Omental fat pad (tissue), 4 donors: ENCODE data around the gene GRIP2. TPM values are rescaled to one million over a fixed set of nuclear protein-coding genes. Genes with fewer than 3 reads are reported as not detected.

Experiments
- ATAC-seq: fragments of 150-250 bp; one replicate; pipeline ENCODE4 v1.9.1; 2016; ENCODE audit warnings: mild to moderate bottlenecking, moderate library complexity; ENCODE audit not compliant: low FRiP score
- DNase-seq: peaks from one replicate; pipeline ENCODE4 v3.0.0-alpha.2; 2019; ENCODE audit warnings: low spot score
- total RNA-seq, 4 donors: library from RNA; depleted of rRNA; stranded (reverse); fragments of >200 nt; gene quantifications; one replicate each; pipeline ENCODE4 v1.1.0, GENCODE V29; 2016
- TF ChIP-seq, protein P1 (sequence below), 3 donors: fragments of 450-650 bp; IDR thresholded peaks; one replicate each; pipeline ENCODE4 v1.5.1; 2016 to 2017; ENCODE audit warnings: antibody characterized with exemption in 3 of 3, mild to moderate bottlenecking in 3 of 3, moderate library complexity in 2 of 3

Gene GRIP2
- total RNA-seq, 4 donors from 2014 or later: 0.69 to 2.6 (median 1.2) TPM

DNA sequence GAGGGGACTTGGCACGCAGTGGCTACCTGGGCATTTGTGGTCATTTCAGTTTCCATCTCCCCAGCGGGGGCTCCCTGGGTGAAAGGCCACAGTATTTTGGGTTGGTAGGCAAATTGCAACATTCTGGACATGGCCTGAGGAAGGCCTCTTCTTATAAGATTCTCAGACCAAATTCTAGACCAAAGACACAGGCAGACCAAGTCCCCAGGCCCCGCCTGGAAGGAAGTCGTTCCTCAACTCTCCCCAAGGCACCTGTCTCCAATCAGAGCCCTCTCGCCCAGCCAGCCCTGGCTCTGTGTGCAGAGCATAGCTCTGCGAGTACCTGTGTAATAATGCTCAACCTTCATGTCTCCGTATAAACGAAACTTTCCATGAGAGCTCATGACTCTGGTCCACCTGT is 53.1 kb downstream of the GRIP2 start:
- TF ChIP-seq, protein P1, sequence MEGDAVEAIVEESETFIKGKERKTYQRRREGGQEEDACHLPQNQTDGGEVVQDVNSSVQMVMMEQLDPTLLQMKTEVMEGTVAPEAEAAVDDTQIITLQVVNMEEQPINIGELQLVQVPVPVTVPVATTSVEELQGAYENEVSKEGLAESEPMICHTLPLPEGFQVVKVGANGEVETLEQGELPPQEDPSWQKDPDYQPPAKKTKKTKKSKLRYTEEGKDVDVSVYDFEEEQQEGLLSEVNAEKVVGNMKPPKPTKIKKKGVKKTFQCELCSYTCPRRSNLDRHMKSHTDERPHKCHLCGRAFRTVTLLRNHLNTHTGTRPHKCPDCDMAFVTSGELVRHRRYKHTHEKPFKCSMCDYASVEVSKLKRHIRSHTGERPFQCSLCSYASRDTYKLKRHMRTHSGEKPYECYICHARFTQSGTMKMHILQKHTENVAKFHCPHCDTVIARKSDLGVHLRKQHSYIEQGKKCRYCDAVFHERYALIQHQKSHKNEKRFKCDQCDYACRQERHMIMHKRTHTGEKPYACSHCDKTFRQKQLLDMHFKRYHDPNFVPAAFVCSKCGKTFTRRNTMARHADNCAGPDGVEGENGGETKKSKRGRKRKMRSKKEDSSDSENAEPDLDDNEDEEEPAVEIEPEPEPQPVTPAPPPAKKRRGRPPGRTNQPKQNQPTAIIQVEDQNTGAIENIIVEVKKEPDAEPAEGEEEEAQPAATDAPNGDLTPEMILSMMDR (IDR thresholded peaks at IDR 0.05): no peak
- DNase-seq (no peak), ATAC-seq (no peak)

DNA sequence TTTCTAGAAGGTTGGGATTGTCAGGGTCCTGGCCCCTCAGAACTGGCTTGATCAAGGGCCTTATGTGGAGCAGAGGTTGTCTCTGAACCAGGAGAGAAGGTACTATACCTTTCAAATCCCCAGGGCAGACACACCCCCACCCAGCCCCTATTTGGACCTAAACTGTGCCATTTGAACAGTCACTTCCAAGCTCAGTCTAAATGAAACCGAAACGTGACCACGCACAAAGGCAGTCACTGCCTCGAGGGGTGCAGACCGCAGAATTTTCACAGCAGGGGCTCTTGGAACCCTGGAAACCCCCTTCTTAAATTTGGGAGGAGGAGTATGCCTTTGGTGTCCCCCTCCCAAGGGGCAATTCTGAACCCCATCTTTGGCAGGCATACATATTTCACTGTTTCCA is 53.7 kb downstream of the GRIP2 start:
- DNase-seq: no peak

DNA sequence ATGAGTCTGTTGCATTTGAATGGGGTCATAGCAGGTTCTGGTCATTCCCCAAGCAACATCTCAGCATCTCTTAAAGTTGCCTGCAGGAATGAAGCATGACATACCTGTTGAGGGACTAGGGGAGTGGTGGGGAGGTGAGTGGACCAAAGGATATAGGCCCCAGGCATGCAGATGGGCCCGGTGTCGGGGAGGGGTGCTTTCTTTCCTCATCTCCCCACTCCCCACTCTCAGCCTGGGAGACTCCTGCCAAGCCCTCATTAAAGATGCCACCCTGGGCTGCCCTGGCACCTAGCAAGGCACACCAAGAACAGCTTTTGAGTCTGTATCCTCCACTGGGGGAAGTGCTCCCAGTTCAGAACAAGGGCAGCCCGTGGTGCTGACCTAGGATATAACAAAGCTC is 54.2 kb downstream of the GRIP2 start:
- ATAC-seq (no peak), DNase-seq (no peak)
- TF ChIP-seq, protein P1 (IDR thresholded peaks at IDR 0.05): no peak

More for the DNA sequence above, 53.7 kb downstream of the GRIP2 start:
- TF ChIP-seq, protein P1 (IDR thresholded peaks at IDR 0.05): no peak
- ATAC-seq: no peak

DNA sequence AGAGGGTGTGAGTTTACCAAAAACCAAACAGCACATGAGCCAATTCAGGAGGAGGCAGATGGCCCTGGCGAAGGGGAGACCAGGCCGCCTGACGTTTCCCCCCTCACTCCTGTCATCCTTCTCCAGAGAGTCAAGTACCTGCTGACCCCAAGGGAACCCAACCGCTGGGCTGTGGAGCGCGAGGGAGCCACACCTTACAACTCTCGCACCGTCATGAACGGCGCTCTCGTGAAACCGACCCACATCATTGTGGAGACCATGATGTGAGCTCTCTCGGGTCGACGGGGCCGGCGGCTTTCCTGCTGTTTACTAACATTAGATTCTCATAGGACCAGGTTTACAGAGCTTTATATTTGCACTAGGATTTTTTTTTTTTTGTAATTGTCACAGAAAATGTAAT is 55.4 kb downstream of the GRIP2 start:
- no peak for DNase-seq
- TF ChIP-seq, protein P1 (IDR thresholded peaks at IDR 0.05): no peak
- no peak for ATAC-seq

DNA sequence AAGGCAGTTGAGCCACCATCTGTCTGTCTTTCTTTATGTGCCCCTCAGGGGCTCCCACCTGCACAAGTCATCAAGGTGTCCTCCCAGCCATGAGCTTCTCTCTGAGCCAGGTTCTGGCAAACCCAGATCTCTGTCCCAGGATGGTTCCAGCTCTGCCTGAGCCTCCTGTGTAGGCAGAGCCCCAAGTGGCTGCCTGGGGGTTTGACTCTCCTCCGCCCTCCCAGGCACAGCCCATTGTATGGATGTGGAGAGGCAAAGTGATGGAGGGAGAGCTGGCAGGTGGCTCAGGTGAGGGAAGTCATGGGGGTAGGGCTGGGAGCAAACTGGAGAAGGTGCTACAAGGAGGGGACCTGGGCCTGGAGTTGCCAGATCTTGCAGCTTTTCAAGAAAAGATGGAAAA is 56.9 kb downstream of the GRIP2 start:
- no peak for DNase-seq
- TF ChIP-seq, protein P1 (IDR thresholded peaks at IDR 0.05): no peak
- no peak for ATAC-seq

DNA sequence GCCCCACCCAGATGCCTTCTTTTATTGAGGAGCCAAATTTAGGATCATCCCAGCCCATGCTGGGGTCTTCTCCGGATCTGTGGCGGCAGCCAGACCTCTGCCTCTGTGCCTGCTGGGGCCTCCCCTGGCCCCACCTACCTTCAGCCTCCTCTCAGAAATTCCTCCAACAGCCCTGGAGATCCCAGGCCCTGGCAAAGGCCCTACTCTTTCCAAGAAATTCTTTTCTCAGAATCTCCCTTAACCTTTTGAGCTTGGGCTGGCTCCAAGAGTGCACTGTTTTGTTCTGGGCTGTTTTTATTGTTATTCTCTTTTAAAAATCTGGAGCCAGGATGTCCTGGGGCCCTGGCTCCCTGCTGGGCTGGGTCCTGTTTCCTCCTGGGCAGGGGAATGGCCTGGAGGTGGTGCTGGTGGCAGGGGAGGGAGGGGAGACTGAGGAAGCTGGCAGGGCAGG is 57.8 kb downstream of the GRIP2 start:
- ATAC-seq (peak; percentile 60), DNase-seq (no peak)
- TF ChIP-seq, protein P1 (IDR thresholded peaks at IDR 0.05): no peak

DNA sequence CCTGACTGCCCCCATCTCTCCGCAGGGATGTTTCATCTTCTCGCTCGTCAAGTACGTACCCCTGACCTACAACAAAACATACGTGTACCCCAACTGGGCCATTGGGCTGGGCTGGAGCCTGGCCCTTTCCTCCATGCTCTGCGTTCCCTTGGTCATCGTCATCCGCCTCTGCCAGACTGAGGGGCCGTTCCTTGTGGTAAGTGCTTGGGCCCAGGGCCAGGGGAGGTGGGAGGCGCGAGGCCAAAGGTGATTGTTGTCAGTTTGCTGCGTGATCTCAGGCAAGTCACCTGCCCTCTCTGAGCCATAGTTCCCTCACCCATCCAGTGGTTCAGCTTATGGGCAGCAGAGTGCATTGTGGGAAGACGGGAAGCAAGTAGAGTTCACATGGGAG is 58.5 kb downstream of the GRIP2 start:
- no peak for ATAC-seq
- TF ChIP-seq, protein P1 (IDR thresholded peaks at IDR 0.05): no peak

More for the DNA sequence above, 58.5 kb downstream of the GRIP2 start:
- DNase-seq: no peak
